ENCODE results near the gene LDLRAD3.

LDLRAD3 gene

DNA sequence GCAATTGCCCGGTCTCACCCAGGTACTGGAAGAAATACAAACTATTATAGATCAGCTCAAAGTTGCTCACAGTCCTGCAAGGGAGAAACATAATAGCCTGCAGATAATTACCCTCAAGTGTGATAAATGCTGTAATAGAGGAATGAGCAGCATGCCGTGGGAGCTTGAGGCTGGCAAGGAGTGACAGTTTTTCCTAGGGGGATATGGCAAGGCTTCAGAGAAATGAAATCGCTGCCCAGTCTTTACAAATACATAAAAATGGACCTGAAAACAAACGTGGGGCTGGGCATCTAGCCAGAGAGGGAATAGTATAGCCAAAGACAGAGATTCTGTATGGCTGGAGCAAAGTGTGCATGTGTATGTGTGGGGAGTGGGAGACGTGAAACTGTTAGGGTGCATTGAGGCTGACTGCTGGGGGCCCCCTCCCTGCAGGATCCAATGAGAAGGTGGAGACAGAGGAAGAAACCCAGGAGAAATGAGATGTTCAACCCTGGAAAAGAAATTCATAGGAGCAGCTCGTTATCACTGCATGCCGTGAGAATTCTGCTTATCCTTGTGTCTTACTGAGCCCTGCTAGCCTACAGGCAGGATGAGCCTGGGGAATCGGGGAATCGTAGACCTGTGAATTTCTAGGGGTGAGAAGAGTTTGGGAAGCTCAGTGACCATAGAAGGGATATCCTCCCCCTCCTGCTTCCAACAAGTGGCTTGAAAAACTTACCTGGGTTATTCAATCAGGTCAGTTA, 167.0 kb downstream of the LDLRAD3 start:
- no peak for DNase-seq

DNA sequence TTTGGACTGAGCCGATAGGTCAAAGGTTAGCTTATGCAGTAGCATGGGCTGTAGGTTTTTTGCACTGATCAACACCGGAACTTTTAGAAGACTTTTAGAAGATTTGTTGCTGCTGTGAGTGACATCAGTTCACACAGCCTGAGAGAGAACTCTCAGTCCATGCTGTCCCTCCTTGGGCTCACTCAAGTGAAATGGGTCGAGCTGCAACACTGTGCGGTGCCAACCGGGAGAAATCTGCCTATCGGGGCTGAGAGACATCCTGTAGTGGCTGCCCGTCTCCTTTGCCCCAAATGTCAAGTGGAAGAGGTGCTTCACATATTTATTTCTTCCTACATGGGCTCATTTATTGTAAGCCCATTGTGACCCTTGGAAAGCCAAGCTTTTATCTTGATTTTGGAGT, 170.2 kb downstream of the LDLRAD3 start:
- DNase-seq = no peak

DNA sequence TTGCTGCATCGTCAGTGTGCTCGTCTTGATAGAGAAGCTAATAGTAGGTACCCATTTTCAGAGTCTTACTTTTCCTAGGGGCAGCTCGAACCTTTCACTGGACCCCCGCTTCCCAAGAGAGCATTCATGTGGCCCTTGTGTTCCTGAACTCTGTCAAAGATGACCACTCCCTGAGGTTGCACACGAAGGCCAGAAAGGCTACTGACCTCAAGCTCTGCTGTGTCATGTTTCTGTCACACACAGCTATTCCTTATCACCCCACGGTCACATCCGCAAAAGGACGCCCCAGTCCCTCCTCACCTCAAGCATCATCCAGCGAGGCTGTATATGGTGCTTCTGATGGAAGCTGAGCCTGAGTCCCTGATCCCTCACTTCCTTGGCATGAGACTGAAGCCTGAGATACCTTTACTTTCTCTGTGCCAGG, 171.5 kb downstream of the LDLRAD3 start:
- no peak for DNase-seq

DNA sequence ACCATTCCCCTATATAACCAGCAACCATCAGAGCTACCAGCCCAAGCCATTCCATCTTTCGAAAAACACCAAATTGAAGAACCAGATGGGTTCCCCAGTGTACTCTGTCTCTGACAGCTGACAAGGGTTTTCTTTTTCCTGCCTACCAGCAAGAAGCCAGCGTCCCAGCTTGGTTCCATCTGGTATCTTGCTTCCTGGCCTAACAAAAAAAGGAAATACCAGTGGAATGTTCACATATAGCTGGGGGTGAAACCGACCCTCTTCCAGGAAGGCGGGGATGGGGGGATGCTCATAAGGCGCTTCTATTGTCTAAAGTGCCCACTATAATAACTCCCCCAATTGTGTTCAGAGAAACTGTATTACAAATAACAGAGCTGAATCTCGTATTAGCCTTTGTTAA, 172.3 kb downstream of the LDLRAD3 start:
- DNase-seq = no peak

DNA sequence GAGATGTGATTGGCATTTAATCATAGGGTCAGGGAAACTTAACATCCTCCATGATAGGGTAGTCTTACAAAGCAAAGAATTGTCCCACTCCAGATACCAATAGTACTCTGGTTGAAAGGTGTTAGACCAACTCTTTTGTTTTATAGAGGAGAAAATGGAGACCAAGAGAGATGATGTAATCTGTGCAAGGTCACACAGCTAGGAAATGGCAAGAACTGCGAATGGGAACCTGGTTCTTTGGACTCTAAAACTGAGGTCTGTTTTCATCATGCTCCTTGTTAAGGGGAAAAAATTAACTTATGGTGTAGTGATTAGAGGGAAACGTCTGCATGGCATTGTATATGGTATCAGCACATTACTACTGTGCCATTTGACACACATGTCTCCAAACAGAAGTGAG, 174.2 kb downstream of the LDLRAD3 start:
- no peak for DNase-seq

DNA sequence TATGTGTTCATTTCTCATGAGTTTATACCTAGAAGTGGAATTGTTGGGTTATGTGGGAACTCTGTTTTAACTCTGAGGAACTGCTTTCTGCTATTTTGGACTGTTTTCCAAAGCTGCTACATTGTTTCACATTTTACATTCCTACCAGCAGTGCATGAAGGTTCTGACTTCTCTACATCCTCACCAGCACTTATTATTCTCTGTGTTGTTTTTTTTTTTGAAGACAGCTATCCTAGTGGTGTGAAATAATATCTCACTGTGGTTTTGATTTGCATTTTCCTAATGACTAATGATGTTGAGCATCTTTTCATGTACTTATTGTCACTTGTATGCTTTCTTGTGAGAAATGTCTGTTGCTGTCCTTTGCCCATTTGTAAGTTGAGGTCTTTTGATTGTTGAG, 175.4 kb downstream of the LDLRAD3 start:
- DNase-seq = no peak

DNA sequence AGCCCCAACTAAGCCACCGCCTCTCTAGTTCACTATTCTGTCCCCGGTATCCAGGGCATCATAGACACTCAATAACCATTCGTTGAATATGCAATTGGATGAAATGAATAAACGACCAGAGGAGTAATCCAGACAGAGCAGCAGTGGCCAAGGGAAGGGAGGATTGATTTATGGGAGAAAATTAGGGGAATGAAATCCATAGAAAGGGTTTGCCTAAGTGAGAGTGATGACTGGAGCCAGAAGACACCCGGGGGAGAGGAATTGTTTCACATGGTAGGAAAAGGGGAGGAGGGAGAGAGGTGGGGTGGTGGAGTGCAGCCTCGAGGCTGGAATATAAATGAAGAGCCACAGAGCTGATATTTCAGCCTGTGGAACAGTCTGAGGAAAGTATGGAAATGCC, 177.2 kb downstream of the LDLRAD3 start:
- no peak for DNase-seq

DNA sequence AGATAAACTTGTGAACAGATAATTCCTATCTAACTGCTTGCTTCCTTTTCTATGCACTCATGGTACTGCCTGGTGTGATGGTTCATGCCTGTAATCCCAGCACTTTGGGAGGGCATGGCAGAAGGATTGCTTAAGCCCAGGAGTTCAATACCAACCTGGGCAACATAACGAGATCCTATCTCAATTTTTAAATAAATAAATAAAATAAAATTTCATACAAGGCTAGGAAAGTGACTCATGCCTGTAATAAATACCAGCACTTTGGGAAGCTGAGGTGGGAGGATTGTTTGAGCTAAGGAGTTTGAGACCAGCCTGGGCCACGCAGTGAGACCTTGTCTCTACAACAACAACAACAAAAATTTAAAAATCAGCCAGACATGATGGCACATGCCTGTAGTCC, 178.8 kb downstream of the LDLRAD3 start:
- no peak for DNase-seq

DNA sequence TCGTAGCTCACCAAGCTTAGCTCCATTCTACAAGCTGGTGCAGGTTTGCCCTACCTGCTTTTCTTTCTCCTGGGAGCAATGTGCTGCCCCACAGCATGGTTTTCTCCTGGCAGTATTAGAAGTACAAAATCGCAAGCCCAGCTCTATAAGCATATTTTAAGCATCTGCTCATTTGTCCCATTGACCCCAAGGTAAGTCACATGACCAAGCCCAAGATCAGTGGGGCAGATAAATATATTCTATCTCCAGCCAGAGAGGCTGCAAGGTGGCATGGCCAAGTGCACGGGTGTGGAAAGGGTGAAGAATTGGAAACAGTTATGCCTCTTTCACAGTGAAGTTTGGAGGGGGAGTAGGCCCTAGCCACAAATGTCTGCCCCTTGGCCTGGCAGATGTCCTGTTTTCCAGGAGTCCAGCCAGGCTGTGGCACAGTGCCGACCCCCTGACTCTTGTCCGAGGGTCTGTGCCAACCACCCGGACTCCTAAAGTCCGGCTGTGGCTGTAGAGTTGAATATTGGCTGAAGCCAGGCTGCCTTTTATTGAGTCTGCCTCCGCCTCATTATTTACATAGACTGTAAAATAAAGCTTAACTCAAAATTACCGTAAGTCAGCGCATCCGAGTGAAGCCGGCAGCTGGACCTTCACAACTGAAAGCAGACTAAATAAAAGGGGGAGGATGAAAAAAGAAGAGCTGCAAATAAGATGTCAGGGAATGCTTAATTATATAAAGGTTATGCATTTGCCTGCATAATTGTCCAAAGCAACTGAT, 179.7 kb downstream of the LDLRAD3 start:
- peak; percentile 47 for DNase-seq

DNA sequence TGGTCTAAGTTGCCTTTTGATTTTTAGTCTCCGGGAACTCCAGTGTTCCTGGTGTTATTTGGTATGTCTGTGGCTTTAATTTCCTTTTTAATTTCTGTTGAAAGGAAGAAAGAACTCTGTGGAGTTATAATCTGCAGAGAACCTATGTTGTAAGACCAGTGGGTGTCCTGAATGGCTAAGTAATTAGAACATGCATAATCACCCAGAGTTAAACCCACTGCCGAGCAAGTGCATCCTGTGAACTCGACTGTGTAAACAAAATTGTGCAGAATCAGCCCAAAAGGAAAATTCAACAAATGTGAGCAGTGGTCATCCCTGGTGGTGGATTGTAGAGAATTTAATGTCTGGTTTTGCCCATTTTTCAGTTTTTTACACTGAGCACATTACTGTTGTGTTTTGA, 182.8 kb downstream of the LDLRAD3 start:
- DNase-seq = no peak

DNA sequence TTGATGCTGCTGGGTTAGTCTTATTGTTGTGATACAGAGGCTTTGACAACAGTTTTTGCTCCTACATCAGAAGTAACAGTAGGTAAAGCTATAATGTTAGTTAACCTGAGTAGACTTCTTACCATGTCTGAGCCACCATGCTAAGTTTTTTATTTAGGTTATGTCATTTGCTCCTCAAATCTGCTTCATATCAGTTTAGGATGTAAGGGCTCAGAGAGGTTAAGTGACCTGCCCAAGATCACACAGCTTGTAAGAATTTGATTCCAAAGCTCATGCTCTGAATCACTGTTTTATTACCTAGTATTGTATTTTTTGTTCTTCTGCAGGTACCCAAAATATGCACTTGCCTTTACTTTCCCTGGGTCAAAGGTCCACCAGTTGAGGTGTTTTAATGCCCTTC, 183.7 kb downstream of the LDLRAD3 start:
- DNase-seq = no peak

DNA sequence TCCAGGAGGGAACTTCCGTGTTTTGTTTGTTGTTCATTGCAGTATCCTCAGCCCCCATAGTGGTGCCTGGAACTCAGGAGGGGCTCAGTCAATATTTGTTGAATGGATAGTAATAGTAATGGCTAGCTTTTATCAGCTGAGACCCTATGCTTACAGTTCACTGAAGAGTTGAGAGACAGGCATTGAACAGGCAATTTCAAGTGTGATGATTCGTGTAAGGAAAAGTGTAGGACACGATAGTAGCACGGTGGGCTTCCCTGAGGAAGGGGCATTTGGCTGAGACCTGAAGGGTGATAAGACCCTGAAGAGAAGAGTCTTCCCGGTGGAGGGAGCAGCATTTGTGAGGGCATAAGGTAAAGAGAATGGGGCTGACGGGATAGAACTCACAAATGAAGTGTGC, 186.1 kb downstream of the LDLRAD3 start:
- no peak for DNase-seq

DNA sequence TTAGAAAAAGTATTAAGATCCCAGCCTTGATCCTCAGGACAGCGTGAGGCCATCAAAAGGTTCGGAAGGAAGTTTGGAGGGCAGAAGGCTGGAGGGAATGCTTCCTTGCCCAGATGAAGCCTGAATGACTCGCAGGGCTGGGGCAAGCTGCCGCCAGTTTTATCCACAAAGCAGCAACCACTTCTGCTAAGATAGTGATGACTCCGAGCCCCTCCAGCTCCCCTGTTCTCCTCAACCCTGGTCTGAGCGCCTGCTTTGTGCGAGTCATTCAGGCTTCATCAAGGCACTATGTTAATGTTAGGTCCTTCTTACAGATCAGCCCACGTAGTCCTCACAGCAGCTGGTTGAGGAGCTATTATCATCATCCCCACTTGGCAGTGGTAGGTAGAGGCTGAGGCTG, 186.5 kb downstream of the LDLRAD3 start:
- DNase-seq = no peak

DNA sequence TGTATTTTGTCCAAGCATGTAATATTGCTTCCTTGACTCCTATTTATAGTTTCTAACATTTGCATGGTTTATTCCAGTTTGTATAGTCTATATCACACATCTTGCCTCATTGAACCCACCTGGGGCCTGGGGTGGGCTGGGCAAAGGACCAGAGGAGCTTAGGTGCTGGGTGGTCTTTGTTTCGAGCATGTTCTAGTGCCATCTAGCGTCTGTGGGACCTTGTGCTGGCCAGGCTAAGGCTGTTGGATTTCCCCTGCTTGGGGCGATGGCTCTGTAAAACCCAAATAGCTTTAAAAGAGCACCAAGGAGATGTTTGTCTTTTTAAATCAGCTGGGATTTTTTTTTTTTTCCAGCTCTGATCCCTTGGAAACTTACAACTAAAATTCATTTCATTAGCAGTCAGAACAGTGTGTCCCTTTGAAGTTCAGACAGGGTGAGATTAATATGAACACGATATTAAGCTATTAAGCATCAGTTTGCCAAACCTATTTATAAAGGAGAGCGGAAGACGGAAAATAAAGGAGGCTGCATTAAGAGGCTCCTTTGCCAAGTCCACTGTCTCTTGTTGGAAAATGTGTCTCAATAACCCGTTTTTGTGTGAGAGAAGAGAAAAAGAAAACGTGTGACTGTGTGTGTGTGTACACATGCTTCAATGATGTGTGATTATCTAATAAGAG, 188.0 kb downstream of the LDLRAD3 start:
- peak; percentile 27 for DNase-seq

DNA sequence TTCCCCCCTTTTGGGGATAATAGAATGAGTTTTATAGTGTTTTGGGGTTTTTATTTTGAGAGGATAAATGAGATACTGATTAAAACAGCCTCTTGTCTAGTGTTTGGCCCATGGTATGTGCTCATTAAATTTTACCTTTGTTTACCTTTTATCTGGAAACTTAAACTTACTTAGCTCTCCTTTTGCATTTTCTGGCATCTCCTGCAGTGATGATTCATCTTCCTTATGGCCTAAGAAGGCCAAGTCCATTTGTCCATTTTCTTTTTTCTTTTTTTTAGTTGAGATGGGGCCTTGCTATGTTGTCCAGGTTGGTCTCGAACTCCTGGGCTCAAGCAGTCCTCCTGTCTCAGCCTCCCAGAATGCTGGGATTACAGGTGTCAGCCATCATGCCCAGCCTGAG, 189.1 kb downstream of the LDLRAD3 start:
- no peak for DNase-seq

DNA sequence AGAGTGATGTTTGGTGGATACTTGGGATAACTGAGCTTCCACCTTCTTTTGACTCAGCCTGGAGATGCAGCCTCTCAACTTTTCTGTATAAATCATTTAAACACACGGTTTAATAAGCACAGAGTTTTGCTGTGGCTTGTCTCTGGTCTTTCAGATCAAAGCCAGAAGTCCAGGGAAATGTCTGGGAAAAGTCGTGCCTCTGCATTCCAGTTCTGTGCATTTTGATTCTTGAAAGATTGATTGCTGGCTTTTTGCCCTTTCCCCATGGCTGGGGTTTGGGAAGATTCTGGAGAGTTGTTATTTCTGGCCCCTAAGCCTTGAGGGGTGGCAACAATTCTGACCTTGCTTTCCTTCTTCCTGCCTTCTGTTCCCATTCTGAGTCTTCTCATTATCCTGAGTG, 191.2 kb downstream of the LDLRAD3 start:
- DNase-seq = no peak

DNA sequence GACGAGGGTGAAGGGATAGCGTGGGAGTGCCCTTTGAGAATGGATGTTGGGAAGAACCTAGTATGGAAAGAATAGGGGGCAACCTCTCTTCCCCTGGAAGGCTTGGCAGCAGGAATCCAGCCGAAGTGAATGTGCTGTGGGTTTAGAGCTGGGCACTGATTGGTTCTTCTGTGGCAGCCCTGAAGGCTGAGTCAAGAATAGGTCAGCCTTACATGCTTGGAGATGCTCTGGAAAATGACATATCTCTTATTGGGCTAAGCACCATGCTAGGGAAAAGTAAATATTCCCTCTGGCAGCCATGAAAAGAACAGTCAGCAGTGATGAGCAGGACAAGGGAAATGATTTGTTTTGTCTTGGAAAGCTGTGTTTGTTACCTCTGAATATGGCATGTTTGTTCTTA, 195.9 kb downstream of the LDLRAD3 start:
- no peak for DNase-seq

DNA sequence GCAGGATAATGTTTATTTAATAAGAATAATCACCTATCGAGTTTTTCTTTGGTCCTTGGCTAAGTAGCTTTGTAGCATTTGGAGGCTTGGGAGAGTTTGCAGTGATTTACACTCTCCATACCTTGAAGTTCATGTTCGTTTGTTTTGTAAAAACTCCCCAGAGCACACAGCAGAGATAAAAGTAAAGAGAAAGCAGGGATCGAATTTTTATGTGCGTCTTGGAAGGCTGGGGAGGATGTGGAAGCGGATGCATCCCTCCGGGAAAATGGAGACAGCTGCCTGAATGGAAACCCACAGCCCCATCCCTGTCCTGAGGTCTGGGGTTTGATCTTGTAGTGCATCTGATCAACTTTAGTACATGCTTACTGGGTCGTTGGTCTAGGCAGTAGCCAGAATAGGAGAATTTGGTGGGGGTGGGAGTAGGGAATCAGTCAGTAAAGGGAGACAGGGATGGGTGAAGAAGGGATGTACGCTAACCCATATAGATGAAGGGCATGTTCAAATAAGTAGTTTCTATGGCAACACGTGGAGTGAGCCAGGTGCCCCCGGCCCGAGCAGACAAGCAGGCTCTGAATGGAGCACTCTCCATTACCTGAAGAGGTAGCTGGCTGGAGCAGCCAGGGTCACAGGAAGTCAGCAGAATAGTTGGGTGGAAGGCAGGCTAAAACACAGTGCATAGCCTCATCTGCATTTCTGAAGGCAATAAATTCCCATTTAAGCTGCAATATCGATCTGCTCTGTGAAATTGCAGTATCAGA, 197.5 kb downstream of the LDLRAD3 start:
- peak; percentile 58 for DNase-seq

DNA sequence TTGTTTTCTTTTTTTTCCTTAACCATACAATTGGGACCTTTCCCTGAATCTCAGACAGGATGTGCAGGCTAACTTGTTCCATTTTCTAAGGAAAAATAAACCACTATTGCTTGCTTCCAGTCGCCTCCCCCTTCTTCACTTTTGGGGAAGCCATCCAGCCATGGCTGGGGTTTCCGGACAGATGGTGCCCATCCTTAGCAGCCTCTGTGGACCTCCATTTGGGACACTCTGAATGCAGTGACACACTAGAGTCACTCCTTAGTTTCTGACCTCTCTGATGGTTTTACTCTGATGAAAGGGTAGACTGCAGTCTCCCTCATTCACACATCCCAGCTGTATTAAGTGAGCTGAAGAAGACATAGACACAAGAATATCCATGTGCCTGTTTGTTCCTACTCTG, 198.1 kb downstream of the LDLRAD3 start:
- no peak for DNase-seq

DNA sequence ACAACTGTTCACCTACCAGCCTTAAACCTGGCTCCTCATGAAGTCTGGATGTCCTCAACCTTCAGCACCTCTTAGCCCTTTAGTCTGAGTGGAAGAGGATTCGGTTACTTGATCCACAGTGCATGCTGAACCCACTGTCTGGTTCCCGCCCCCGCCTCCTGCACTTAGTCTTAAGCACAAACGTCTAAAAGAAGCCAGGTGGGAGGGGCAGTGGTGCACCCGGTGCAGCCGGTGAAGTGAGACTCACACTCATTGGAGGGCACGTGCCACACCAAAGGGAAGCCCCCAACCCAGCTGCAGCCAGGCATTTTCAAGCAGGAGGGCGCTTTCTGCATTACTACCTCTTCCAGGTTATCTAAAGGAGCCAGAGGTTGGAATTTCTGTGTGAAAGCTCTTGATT, 198.6 kb downstream of the LDLRAD3 start:
- DNase-seq = no peak

DNA sequence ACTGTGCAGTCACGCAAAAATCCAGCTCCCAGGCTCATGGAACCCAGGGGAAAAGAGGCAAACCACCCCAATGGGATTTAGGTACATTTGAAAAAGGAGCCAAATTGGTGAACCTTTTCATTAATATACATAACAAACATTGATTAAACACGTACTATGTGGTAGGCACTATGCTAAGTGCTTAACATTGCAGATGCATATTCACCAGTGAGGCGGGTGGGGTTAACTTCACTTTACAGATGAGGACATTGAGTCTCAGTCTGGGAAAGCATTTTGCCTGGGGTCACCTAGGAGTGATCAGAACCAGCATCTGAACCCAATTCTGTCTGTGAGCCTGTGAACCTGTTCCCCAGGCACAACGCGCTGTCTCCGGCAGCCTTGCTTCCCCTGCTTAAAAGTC, 199.0 kb downstream of the LDLRAD3 start:
- no peak for DNase-seq

DNA sequence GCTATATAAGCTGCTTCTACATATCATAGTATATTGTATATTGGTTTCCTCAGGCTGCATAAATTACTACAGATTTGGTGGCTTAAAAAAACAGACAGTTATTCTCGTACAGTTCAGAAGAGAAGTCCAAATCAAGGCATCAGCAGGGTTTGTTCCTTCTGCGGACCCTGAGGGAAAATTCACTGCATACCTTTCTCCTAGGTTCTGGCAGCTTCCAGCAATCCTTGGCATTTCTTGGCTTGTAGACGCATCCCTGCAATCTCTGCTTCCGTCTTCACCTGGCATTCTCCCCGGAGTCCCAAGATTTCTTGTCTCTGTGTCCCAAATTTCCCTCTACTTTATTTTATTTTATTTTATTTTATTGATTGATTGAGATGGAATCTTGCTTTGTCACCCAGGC, 202.6 kb downstream of the LDLRAD3 start:
- no peak for DNase-seq

DNA sequence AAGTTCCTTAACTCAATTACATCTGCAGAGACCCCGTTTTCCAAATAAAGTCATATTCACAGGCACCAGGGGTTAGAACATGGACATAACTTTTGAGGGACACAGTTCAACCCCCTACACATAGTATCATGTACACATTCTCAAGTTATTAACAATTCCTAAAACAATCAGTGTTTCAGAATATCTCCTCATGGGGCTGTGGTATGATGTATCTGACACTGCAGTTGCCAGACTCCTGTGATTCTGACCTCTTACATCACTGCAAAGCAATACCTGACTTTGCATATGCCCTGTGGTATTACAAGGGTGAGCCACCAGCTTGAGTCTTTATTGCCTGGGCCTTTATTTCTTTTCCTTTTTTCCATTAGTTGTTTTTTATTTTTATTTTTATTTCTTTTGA, 203.6 kb downstream of the LDLRAD3 start:
- DNase-seq = no peak
